Limb (tissue), 2 donors: Measurements from ENCODE around the gene CCDC51.
A peak's percentile ranks its signal among the peaks of the same experiment; 100 is the strongest.

ENCODE experiments used
- DNase-seq, 2 donors: peaks; one replicate each; pipeline ENCODE4 v3.0.0-alpha.2; 2016; ENCODE audit errors: extremely low spot score in 2 of 2

Gene CCDC51

DNA sequence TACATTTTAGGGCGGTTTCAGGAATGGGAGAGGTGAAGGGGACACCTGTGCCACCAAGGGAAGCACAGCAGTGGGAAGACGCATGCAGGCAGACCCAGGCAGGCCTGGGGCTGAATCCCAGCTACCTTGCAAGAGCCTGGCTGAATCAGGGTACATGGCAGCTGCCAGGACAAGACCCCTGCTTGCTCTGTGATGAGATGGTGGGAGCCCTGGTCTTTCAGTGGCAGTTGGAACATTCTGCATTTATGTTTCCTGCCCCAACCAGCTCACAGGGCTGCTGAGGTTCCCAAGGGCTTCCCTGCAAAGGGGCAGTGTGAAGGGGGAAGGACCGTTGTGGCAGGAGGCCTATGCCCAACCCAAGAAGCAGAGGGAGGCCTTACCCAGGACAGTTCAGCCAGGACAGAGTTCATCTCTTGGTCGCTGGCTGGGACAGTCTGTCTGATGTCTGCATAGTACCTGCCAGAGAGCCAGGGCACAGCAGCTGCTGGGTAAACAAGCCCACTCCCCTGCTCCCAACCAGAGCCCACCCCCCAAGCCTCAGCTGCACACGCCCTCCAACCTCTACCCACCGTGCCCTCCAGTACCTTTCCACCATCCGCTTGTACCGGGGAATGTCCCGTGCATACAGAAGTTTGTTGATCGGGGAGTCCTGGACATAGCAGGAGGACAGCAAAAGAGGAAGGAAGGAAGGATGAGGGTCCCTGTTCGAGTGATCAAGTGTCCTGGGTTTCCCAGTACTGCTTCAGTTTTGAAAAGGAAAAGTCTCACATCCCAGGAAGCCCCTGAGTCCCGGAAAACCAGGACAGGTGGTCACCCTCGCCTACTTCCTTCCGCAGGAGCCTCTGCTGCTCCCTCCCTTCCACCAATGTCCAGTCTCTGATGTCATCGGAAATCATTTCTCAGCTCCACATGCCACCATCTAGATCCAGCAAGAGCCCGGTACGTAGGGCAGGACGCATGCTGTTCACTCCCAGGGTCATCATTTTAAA, 33.2 kb downstream of the CCDC51 start:
- DNase-seq: peak in 1 of 2 donors; percentile 11

DNA sequence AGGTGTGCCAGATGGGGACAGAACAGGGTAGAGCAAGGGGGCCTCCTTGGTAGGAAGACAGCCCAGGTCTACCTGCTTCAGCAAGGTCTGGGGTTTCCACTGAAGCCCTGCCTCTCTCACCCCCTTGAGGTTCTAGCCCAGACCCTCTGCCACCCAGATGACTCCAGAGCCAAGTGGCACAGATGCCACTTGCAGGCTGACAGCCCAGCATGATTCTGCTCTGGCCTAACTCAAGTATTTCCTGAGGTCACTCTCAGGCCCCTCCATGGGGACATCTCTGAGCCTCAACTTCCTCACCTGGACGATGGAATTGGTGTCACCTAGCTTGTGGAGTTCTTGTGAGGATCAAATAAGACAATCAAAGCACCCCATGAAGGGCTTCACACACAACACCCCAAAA, 33.9 kb downstream of the CCDC51 start:
- DNase-seq: no peak

DNA sequence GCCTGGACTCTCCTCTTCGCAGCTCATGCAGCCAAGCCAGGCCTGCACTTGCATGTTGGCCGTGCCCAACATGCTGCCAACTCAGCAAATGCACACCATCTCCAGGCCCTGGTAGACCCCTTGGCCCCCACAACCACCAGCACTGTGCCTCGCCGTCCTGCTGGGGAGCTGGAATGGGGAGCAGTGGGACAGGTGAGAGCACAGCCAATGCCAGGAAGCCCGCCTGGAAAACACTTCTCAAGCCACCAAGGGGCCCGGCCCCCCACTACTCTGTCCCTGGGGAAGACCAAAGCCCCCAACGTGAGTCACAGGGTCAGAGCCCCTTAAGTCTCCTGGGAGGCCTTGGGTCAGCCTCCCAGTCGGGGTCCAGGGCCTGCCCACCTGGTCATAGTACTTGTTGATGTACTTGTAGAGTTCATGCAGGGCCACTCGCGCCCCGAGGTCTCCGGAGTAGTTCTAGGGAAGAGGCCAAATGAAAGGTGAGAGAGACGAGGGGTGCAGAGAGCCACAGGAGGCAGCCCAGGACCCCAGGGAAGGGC, 34.5 kb downstream of the CCDC51 start:
- peak in 1 of 2 donors; percentile 17 for DNase-seq

DNA sequence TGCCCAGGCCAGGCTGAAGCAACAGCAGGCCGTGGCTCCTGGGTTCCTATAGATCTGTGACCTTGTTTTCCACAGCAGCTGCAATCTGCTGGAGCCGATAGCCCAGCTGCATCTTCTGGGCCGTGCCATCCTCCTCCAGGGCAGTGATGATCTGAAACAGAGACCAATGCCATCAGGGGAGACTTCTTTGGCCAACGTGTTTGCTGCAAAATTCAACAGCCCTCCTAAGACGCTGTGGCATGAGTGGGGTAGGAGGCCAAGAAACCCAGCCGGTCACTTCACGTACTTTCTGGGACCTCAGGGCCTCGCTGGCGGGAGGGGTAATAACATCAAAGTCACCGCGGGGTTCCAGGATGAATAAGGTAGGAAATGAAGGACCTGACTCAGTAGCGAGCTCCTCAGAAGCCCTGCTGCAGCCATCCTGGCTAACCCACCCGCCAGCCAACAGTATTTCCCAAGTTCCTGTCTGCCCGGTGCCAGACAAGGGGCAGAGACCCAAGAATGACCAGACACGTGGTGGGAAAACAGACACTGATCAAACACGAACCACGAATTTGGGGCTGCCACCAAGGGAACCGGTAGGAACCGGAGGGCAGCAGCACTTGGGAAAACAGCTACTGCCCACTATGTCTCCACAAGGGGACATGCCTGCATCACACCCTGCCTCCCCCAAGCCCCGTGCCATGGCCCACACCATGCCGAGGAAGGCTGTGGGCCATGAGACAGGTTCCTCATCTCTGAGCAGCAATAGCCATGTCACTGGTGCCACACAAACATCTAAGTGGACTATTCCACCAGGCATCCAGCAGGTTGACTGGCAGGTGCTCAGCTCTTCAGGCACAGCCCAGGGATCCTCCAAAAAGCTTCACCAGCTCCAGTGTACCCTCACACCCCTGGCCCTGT, 35.2 kb downstream of the CCDC51 start:
- no peak for DNase-seq

DNA sequence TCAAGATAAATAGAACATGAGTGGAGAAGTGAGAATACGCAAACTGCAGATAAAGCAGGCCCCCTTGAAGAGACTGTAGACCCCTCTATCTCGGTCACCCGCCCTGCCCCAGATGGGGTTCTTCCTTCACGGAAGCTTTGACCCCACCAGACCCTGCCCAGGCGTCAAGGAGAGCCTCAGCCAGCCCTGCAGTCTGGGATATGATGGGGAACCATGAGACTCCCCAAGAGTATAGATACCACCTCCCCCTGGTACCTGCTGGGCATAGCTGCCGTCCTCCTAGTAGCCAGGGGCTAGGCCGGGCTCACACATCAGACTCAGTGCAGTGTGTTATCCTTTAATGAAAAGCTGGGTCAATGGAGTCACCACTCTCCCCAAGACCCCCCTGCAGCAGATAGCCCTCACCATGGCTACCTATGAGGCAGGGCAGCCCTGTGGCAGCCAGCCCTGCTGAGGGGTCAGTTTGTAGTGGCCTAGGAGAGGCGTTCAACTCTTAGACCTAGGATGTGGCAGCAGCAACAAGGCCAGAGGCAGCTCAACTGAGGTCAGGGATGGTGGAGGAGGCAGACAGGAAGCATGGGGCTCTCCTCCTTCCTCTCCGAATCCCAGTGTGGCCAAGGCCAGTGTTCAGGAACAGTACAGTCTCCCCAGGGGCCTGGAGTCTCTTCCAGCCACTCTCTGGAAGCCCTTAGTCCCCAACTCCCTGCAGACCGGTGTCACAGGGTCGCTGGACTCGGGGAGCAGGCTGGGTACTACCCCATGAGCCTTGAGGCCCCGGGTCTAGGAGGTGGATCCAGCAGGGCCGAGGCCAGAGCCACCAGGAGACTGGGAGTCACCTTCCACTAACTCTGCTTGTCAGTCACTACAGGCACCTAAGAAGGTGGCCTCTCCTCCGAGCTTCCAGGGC, 36.1 kb downstream of the CCDC51 start:
- no peak for DNase-seq

DNA sequence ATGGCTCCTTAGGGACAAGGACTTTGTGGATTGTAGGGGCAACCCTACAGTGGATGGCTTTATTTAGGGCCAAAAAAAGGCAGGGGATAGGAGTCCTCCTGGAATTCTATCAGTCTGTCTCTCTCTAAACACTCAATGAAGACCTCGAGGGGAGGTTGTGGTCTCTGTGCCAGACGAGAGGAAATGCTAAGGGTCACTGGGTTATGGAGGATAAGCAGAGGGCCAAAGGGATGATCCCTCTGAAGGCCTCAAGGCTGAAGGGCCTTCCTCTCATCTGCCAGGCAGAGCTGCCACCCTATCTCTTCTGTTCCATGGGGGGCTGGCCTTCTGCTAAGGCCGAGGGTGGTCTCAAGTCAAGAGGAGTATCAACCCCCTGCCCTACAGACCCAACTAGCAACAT, 37.0 kb downstream of the CCDC51 start:
- no peak for DNase-seq

DNA sequence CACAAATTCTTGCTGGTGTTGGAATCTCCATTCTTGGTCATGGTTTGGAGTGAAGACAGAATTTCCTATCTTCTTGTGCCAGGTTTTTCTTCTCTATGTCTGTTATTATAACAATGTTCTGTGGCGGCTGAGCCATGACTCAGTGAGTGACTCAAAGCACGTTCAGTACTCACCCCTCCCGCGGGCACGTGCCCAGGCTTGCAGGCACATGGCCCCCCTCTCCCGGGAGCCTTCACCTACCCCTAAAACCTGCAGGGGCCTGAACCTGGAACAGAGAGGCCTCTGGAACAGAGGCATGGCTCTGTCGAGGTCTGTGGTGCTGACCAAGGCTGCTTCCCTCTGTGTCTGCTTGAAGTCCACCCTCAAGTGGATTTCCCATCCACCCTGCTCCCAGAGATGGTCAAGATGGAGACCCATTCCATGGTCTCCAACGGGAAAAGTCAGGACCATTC, 37.6 kb downstream of the CCDC51 start:
- peak in 1 of 2 donors; percentile 22 for DNase-seq

DNA sequence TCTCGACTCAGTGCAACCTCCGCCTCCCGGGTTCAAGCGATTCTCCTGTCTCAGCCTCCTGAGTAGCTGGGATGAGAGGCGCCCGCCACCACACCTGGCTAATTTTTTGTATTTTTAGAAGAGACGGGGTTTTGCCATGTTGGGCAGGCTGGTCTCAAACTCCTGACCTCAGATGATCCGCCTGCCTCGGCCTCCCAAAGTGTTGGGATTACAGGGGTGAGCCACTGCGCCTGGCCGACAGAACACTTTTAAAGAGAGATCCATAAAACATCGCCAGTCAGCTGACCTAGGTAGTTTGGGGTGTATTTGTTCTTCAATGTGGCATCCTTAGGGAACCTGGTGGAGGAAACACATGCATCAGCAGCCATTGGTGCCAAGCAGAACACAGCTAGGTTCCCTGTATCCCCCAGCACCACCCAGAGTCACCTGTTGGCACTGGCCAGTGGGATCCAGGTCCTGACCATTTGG, 38.5 kb downstream of the CCDC51 start:
- DNase-seq: peak in 1 of 2 donors; percentile 20

DNA sequence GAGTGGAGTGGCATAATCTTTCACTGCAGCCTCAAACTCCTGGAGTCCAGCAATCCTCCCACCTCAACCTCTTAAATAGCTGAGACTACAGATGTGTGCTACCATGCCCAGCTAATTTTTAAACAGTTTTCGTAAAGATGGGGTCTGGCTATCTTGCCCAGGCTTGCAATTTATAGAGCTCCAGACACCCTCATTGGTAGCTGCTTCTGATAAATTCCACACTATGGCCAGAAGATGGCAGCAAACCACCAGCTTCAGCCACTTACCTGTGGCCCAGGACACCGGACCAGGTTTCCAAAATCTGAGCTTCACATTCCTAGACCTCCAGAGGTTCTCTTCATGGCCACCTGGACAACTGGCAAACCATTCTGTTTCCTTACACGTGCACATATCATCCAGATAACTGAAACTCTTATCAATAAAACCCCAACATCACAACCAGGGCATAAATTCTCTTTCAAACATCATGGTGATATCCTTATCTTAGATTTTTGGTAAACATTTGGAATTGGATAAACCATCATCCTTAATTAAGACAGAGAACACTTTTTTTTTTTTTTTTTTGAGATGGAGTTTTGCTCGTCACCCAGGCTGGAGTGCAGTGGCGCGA, 39.0 kb downstream of the CCDC51 start:
- DNase-seq: peak; percentile 39 to 63

DNA sequence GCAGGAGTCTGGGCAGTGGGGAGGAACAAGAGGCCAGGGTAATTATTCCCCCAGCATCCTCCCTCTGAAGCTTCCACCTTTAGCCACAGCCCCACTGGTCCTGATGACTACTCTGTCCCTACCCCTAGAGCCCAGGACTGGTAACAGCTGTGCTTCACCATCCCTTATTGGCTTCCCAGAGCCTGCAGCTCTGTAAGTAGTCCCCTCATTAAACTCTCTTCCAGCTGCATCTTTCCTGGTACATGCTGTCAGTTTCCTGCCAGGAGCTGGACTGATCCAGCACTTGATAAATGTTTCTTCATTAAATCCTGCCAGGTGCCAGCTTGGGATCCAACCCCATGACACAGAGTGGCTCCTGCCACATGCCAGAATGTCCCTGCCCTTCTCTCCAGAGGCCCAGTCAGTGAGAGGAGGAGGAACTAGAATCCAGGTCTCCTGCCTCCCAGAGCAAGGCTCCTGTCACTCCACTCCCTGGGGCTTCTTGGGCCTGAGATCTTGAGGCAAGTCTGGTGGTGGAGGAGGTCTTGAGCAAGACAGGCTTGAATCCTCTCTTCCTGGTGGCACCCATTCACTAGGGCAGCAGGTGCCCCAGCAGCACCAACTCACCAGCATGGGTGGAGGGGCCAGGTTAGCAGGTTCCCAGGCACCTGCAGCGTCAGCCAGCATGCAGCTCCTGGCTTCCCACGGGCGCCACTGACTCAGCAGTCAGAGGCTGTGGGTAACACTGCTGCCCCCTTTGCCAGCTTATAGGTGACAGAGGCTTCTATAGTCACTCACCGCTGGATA, 40.3 kb downstream of the CCDC51 start:
- peak in 1 of 2 donors; percentile 25 for DNase-seq

DNA sequence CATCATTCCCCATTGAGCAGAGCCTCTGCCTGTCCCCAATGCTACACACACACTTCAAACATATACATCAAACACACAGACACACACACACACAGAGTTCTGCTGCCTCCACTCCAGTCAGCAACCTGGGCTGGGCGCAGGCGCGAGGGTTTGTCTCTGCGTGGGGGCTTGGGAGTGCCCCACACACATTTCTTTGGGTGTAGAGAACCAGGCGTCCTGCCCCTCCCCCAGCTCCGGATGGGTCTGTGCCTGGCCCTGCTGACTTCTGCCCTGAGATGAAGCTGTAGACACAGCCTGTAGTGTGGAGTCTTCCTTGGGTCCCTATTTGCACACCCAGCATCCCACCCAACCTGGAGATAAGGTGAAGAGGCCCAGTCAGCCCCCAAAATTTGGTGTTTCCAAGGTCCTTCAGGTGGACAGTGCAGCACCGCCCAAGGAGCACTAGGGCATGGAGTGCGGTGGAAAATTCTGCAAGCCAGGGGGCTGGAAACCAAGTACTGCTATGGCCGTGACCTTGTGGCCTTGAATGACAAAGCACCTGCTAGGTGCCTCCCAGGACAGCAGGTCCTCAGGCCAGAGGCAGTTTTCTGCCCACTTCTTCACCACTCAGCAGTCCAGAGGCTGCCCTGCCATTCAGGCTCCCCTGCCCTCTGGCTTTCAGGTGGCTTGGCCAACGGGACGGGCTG, 41.1 kb downstream of the CCDC51 start:
- DNase-seq: peak in 1 of 2 donors; percentile 24

DNA sequence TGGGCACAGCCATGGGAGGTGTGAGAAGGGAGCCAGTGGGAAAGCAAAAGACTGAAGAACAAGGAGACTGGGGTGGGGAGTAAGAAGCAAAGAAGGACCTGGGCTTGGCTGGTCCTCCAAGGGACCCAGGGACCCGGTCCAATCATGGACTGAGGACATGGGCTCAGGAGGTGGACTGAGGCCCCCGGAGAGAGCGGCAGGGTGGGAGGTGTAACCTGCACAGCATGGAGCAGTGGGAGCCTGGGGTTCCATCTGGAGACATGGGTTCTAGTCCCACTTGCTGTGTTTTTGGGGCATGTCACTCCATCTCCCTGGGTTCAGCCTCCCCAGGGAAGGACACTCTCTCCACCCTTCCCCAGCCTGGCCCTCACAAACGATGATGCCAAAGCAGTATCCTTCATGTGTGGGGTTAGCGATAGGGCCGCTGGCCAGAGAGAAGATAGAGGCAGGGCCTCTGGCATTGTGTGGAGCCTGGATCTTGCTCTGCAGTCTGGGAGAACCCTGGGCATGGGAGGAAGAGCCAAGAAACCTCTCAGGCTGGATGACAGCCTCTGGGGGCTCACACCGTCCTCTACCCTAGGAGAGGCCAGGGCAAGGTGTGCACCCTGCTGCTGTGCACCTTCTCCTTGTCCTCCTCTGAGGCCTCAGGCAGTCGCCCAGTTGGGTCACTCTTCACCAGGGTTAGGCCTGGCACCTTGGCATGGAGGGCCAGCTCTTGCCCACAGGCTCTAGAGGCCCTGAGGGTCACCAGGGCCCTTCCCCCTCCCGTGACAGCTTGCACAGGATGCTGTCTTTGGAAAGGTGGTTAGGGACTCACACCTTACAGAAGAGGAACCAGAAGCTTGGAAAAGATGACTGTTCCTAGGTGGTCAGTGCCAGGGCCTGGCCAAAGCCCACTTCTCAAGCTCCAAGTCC, 41.9 kb downstream of the CCDC51 start:
- DNase-seq: peak in 1 of 2 donors; percentile 22

DNA sequence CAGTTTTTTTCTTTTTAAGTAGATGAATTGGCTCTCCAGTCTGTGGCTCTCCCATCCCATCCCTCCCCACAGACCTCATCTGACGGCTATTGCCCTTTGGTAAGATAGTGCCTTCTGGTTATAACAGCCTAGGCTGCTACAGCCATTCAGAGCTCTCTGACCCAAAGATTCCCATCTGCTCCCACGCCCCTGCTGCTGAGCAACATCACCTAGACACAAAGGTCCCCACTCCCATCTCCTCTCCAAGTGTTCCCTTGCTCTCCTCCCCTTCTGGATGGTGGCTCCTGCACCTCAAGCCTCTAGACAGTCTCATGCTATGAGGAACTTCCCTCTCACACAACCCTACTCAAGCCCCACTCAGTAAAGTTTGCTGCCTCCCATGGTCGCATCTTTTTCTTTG, 44.2 kb downstream of the CCDC51 start:
- DNase-seq: no peak

DNA sequence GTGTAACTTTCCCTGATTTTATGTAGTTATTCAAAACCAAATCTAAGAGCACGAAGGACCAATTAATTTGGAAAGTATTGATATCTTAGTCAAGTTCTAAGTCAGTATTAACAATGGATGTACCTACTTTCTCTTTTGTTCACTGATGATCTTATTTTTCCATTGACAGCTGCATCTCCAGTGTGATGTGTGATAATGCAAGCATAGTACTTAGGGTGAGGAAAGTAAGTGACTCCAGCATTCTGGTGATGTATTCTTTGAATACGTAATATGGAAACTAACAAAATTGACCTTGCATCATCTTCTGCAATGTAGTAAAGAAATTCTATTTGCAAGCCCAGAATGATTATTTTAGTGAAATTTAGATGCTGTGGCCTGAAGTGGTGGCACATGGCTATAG, 45.5 kb downstream of the CCDC51 start:
- DNase-seq: no peak

DNA sequence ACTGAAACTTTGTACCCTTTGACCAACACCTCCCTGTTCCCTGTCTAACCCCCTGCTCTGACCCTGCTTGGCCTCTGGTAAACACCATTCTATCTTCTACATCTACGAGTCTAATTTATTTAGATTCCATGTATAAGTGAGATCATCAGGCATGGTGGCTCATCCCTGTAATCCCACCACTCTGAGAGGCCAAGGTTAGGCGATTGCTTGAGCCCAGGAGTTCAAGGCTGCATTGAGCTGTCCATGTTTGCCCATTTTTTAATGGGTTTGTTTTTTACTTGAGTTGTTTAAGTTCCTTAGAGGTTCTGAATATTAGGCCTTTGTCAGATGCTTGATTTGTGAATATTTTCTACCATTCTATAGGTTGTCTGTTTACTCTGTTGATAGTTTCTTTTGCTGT, 51.0 kb downstream of the CCDC51 start:
- no peak for DNase-seq

DNA sequence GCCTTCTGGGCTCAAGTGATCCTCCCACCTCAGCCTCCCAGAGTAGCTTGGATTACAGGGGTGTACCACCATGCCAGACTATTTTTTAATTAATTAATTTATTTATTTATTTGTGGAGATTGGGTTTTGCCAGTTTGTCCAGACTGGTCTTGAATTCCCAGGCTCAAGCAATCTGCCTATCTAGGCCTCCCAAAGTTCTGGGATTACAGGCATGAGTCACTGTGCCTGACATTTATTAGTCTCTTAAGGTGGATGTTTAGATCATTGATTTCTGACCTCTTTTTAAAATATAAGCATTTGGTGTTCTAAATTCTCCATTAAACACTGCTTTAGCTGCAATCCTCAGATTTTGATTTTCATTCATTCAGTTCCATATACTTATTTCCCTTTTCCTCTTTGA, 52.3 kb downstream of the CCDC51 start:
- no peak for DNase-seq
